ENCODE data around the gene XYLB.

XYLB gene

DNA sequence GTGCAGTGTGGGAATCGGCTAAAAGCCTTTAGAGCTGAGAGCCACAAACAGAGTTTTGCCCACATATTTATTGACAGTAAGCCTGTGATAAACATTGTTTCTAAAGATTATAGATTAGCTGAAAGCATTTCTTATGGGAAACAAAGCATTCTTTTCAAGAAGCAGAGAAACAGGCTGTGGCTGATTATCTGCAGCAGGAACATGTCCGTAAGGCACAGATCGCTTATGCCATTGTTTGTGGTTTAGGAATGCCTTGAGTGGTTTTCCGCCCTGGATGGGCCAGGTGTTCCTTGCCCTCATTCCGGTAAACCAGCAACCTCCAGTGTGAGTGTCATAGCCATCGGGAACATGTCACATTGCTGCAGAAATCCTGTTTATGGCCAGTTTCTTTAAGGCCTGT lies 12.5 kb downstream of the XYLB start:
- H3K9ac ChIP-seq (ENCODE audit: low read depth, low read length) = no peak overlapping the region
- no peak for DNase-seq
- H3K4me1 ChIP-seq (ENCODE audit: insufficient read depth, low read length) = no peaks in the 10 kb centered on the region
- H3K27ac ChIP-seq (ENCODE audit: low read length) = no peak overlapping the region
- H3K4me2 ChIP-seq (ENCODE audit: insufficient read depth, low read length) = no peak overlapping the region
- no peaks in the 10 kb centered on the region for H3K9me3 ChIP-seq (ENCODE audit: insufficient read depth, low read length, severe bottlenecking)
- TF ChIP-seq EZH2 (IDR thresholded peaks at IDR 0.05; ENCODE audit: borderline replicate concordance, low read depth, low read length, severe bottlenecking) = no peak
- TF ChIP-seq, protein P1, sequence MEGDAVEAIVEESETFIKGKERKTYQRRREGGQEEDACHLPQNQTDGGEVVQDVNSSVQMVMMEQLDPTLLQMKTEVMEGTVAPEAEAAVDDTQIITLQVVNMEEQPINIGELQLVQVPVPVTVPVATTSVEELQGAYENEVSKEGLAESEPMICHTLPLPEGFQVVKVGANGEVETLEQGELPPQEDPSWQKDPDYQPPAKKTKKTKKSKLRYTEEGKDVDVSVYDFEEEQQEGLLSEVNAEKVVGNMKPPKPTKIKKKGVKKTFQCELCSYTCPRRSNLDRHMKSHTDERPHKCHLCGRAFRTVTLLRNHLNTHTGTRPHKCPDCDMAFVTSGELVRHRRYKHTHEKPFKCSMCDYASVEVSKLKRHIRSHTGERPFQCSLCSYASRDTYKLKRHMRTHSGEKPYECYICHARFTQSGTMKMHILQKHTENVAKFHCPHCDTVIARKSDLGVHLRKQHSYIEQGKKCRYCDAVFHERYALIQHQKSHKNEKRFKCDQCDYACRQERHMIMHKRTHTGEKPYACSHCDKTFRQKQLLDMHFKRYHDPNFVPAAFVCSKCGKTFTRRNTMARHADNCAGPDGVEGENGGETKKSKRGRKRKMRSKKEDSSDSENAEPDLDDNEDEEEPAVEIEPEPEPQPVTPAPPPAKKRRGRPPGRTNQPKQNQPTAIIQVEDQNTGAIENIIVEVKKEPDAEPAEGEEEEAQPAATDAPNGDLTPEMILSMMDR (IDR thresholded peaks at IDR 0.05; ENCODE audit: borderline replicate concordance, extremely low read depth, low read length, poor library complexity, severe bottlenecking) = no peak
- H3K79me2 ChIP-seq (ENCODE audit: insufficient read depth, low read length) = no peaks in the 10 kb centered on the region
- H3K36me3 ChIP-seq (ENCODE audit: insufficient read depth, low read length) = peaks cover 36% of the 10 kb centered on the region
- no peaks in the 10 kb centered on the region for H3K27me3 ChIP-seq (ENCODE audit: insufficient read depth, low read length, poor library complexity)
- H3K4me3 ChIP-seq (ENCODE audit: low read depth in 1 of 2, low read length in 2 of 2) = no peak overlapping the region
- ATAC-seq (ENCODE audit: insufficient read depth, low read depth) = no peak
- H2AFZ ChIP-seq (ENCODE audit: low read depth, low read length) = no peak overlapping the region
- no peaks in the 10 kb centered on the region; the same call in 1 of the 2 replicates for H4K20me1 ChIP-seq (ENCODE audit: insufficient read depth, low read length)

DNA sequence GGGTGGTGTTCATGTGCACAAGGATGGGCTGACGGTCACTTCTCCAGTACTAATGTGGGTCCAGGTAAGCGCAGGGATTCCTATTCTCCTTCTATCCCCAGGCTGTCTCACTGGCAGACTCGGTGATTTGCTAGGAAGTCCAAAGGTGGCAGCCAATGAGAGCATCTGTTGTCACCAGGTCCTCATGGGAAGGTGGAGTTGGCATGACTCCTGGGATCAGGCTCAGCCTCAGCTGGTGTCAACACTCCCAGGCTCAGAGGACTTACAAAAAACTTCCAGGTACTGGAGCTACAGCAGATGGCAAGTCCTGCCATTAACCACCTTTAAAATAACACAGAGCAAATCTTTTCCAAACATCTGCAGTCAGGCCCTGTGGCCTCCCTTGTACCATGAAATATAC lies 13.8 kb downstream of the XYLB start:
- DNase-seq (no peak), ATAC-seq (ENCODE audit: insufficient read depth, low read depth) (no peak)
- TF ChIP-seq, protein P1 (IDR thresholded peaks at IDR 0.05; ENCODE audit: borderline replicate concordance, extremely low read depth, low read length, poor library complexity, severe bottlenecking) = no peak
- TF ChIP-seq EZH2 (IDR thresholded peaks at IDR 0.05; ENCODE audit: borderline replicate concordance, low read depth, low read length, severe bottlenecking) = no peak
- Histone ChIP-seq H3K9ac (ENCODE audit: low read depth, low read length) (no peak overlapping the region), H4K20me1 (ENCODE audit: insufficient read depth, low read length) (no peaks in the 10 kb centered on the region; the same call in 1 of the 2 replicates), H3K4me2 (ENCODE audit: insufficient read depth, low read length) (no peak overlapping the region), H3K27ac (ENCODE audit: low read length) (no peak overlapping the region), H2AFZ (ENCODE audit: low read depth, low read length) (no peak overlapping the region), H3K79me2 (ENCODE audit: insufficient read depth, low read length) (no peaks in the 10 kb centered on the region), H3K27me3 (ENCODE audit: insufficient read depth, low read length, poor library complexity) (no peaks in the 10 kb centered on the region), H3K36me3 (ENCODE audit: insufficient read depth, low read length) (peaks cover 47% of the 10 kb centered on the region), H3K4me1 (ENCODE audit: insufficient read depth, low read length) (no peaks in the 10 kb centered on the region), H3K4me3 (ENCODE audit: low read depth in 1 of 2, low read length in 2 of 2) (no peak overlapping the region), H3K9me3 (ENCODE audit: insufficient read depth, low read length, severe bottlenecking) (no peaks in the 10 kb centered on the region)

DNA sequence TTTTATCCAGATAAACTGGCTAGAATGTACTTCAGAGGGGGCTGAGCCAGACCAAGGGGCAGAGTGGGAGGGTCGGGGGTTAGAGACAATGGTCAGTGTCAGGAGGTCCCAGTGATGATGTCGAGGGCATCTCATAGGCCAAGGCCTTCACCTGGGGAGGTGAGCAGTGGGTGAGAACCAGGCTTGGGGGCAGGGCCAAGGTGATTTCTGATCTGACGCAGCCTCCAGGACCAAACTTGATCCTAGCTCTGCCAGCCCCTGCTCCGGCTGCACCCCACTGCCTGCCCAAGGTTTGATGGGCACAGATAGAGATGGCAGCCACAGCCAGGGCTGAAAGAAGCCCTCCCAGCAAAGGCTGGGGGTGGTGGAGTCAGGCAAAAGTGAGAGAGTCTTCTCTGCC lies 14.9 kb downstream of the XYLB start:
- no peaks in the 10 kb centered on the region; the same call in 1 of the 2 replicates for H4K20me1 ChIP-seq (ENCODE audit: insufficient read depth, low read length)
- no peak overlapping the region for H3K4me3 ChIP-seq (ENCODE audit: low read depth in 1 of 2, low read length in 2 of 2)
- H3K79me2 ChIP-seq (ENCODE audit: insufficient read depth, low read length) = no peaks in the 10 kb centered on the region
- TF ChIP-seq, protein P1 (IDR thresholded peaks at IDR 0.05; ENCODE audit: borderline replicate concordance, extremely low read depth, low read length, poor library complexity, severe bottlenecking) = no peak
- TF ChIP-seq EZH2 (IDR thresholded peaks at IDR 0.05; ENCODE audit: borderline replicate concordance, low read depth, low read length, severe bottlenecking) = no peak
- ATAC-seq (ENCODE audit: insufficient read depth, low read depth) (no peak), DNase-seq (no peak)
- no peaks in the 10 kb centered on the region for H3K4me1 ChIP-seq (ENCODE audit: insufficient read depth, low read length)
- no peak overlapping the region for H3K9ac ChIP-seq (ENCODE audit: low read depth, low read length)
- no peak overlapping the region for H2AFZ ChIP-seq (ENCODE audit: low read depth, low read length)
- H3K4me2 ChIP-seq (ENCODE audit: insufficient read depth, low read length) = no peak overlapping the region
- no peaks in the 10 kb centered on the region for H3K9me3 ChIP-seq (ENCODE audit: insufficient read depth, low read length, severe bottlenecking)
- no peaks in the 10 kb centered on the region for H3K27me3 ChIP-seq (ENCODE audit: insufficient read depth, low read length, poor library complexity)
- peaks cover 51% of the 10 kb centered on the region for H3K36me3 ChIP-seq (ENCODE audit: insufficient read depth, low read length)
- no peak overlapping the region for H3K27ac ChIP-seq (ENCODE audit: low read length)

DNA sequence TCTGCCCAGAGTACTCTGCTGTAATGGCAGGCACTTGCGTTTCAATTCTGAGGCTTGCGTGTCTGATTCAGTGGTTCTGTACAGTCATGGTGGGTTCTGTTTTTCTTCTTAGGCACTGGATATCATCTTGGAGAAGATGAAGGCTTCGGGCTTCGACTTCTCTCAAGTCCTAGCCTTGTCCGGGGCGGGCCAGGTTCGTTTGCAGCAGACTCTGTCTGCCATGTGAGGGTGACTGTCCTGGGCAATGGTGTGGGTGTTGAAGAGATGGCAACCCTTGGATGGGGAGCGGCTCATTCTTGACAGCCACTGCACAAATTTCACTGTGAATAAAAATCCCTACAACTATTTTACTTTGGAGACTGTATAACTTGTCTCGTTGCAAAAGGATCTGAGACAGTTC lies 16.2 kb downstream of the XYLB start:
- Histone ChIP-seq H3K9ac (ENCODE audit: low read depth, low read length) (no peak overlapping the region), H4K20me1 (ENCODE audit: insufficient read depth, low read length) (no peaks in the 10 kb centered on the region; the same call in 1 of the 2 replicates), H2AFZ (ENCODE audit: low read depth, low read length) (no peak overlapping the region), H3K27me3 (ENCODE audit: insufficient read depth, low read length, poor library complexity) (no peaks in the 10 kb centered on the region), H3K9me3 (ENCODE audit: insufficient read depth, low read length, severe bottlenecking) (no peaks in the 10 kb centered on the region), H3K79me2 (ENCODE audit: insufficient read depth, low read length) (no peaks in the 10 kb centered on the region), H3K4me1 (ENCODE audit: insufficient read depth, low read length) (no peaks in the 10 kb centered on the region), H3K36me3 (ENCODE audit: insufficient read depth, low read length) (peaks cover 60% of the 10 kb centered on the region), H3K27ac (ENCODE audit: low read length) (no peak overlapping the region), H3K4me2 (ENCODE audit: insufficient read depth, low read length) (no peak overlapping the region), H3K4me3 (ENCODE audit: low read depth in 1 of 2, low read length in 2 of 2) (no peak overlapping the region)
- no peak for ATAC-seq (ENCODE audit: insufficient read depth, low read depth)
- no peak for TF ChIP-seq EZH2 (IDR thresholded peaks at IDR 0.05; ENCODE audit: borderline replicate concordance, low read depth, low read length, severe bottlenecking)
- TF ChIP-seq, protein P1 (IDR thresholded peaks at IDR 0.05; ENCODE audit: borderline replicate concordance, extremely low read depth, low read length, poor library complexity, severe bottlenecking) = no peak
- DNase-seq = no peak

Measured in DND-41 (cell line).